ENCODE data around the gene TTLL8.
A peak's percentile ranks its signal among the peaks of the same experiment; 100 is the strongest.

Gene TTLL8

DNA sequence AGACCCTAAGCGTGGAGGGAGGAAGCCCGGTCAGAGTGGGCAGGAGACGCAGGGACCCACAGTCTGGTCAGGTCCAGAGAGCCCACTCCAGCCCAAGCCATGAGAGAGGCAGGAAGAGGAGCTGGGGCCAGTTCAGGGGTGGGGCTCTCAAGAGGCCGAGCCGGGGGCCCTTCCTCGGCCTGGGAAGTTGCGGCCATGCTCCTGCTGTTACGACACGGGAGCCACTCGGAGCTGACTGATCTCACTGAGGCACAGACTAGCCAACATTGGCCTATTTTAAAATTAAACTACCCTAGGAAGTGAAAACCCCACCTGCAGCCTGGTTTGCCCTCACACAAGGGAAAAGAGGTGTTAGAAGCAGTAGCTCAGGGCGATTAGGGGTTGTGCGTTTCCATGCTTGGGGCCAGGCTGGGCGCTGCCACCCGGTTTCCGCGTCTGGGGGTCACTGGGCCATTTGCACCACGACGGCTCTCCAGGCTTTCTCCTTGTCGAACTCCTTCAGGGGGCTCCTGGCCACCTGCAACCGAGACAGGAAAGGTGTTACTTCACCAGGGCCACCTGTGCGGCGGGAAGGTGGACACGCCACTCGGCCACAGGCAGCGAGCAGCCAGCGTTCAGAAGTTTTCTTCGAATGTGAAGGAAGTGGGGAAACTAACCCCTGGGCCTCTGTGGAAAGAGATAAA lies 3.2 kb upstream of the TTLL8 start:
- no peak for DNase-seq

DNA sequence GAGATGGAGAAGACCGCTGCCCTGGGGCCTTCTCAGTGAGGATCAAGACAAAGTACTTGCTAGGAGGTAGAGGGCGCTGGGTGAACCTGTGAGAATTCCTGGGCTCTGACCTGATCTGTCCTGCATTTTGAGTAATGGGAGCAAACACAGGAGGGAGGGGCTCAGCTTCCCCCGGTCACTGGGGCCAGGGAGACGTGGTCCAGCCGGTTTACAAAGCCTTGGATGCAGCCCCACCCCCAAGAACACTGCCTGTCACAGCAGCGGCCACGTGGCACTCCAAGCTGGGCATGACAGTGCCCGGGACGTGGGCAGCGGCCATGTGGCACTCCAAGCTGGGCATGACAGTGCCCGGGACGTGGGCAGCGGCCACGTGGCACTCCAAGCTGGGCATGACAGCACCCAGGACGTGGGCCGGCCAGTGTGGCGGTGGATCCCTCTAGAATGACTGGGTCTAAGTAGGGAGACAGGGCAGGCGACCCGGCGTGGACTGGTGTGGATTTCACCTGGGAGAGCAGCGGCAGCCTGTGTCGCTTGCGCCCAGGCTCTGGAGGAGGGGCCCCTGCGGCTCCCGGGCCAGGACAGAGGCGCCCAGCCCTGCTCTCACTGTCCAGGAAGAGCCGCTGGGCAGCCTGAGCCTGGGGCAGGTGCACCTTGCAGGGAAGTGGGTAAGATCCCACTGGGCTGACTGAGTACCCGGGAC lies 2.5 kb upstream of the TTLL8 start:
- DNase-seq, result no peak

DNA sequence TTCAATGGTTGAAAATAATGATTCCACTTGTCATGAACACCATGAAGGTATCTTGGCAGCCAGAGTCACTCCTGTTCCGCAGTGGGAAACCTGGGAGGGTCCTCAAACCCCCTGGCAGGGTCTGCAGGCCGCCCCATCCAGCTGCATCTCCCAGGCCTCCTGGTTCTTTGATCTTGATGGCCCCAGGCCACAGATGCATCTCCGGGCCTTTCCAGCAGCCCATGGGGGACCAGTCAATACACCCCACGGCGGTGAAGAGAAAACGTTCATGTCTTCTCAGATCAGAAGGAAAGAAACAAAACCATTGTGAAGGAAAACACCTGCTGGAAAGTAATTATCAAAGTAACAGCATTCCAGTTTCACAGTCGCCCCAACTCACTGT lies 1.8 kb upstream of the TTLL8 start:
- DNase-seq, result no peak

DNA sequence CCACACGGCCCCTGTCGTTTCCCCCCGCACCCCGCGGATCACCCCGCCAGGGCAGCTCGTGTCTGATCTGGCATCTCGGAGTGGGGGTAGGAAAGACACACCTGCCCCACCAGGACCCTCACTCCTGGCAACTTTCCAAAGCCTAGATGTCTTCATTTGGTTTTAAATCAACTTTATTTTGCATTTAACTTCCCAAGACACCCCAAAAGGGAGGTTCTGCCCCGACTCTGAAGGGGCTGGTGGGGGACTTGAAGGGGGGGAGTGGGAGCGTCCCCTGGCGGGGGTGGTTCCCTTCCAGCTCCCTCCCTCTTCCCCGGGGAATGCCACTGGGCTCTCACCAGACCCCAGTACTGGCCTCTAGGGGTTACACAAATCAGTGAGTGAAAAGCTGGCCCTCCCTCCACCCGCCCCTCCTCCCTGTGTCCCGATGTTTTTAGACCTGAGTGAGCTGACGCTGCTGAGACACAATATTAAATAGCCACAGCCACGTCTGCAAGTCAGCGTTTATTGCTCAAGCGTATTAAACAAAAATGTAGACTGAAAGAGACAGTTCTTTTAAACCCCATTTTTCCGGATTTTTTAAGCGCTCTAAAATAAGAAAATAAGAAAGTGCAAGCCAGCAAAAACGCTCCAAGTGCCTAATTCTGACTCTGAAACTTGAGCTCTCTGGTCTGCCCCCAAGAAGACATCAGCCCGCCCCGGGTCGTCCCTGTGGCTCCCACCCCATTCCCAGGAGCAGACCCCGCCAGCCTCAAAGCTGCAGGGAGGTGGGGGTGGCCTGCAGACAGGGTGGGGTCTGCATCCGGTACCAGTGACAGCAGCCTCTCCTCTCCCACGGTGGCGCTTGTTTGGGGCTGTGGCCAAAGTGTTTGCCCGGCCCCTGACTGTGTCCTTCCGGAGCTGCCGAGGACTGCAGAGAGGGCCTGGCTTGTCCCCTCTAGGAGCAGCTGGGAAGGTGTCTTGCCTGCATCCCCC lies 1.1 kb upstream of the TTLL8 start:
- peak; percentile 89 for DNase-seq

DNA sequence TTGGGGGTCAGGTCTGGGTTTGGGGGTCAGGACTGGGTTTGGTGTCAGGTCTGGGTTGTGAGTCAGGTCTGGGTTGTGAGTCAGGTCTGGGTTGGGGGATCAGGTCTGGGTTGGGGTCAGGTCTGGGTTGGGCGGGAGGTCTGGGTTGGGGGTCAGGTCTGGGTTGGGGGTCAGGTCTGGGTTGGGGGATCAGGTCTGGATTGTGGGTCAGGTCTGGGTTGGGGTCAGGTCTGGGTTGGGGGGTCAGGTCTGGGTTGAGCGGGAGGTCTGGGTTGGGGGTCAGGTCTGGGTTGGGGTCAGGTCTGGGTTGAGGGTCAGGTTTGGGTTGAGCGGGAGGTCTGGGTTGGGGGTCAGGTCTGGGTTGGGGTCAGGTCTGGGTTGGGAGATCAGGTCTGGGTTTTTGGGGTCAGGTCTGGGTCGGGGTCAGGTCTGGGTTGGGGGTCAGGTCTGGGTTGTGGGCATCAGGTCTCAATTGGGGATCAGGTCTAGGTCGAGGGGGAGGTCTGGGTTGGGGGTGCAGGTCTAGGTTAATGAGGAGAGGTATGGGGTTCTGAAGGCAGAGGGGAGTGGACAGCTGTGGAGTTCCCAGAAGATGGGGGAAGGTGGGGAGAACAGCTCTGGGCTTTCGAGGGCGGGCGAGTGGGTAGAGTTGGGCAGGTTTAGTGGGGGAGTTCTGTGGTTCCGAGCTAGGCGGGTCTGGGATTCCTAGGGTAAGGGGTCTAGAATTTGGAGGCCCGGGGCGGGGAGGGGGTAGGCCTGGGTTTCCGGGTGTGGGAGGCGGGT lies 629 bp downstream of the TTLL8 start:
- DNase-seq, result no peak

DNA sequence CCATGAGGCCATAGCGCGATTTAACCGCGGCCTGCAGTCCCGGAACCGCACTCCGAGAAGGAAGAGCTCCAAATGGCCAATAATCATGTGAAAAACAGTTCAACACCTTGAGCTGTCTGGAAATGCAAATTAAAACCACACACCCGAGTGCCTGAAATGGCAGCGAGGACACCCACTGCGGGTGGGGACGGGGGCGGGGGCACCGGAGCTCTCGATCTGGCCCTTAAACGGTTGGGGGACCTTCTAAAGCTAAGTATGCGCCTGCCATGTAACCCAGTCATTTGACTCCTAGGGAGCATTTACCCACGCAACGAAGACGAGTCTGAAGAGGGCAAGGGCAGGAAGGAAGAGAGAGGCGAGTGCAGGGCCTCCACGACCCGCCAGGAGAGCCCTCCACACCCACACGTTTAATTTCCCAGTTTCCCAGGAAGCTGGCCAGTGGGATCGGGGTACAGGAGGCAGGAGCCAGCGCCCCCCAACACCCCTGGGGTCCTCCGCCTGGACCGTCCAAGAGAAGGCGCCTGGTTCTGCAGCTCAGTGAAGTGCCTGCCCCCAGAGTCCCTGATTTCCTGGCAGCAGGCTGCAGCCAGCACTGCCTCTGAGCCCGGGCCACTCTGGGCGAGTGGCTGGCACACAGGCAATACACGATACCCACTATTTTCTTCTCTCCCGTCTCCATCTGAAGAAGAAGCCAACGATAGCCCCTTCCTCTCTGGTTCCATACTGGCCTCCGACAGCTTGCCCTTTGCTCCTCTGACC lies 1.7 kb downstream of the TTLL8 start:
- DNase-seq, result no peak

DNA sequence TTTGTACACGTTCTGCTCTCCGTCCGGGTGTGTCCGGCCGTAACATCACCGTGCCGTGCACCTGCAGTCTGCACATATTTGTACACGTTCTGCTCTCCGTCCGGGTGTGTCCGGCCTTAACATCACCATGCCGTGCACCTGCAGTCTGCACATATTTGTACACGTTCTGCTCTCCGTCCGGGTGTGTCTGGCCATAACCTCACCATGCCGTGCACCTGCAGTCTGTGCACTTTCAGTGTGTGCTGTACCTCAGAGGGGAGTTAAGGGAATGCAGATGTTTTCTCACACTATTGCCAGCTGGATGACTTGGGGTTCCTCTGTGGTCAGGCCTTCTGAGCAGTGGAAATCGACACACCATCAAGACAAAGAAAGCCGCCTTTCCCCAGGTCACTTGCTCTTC lies 4.2 kb downstream of the TTLL8 start:
- no peak for DNase-seq

DNA sequence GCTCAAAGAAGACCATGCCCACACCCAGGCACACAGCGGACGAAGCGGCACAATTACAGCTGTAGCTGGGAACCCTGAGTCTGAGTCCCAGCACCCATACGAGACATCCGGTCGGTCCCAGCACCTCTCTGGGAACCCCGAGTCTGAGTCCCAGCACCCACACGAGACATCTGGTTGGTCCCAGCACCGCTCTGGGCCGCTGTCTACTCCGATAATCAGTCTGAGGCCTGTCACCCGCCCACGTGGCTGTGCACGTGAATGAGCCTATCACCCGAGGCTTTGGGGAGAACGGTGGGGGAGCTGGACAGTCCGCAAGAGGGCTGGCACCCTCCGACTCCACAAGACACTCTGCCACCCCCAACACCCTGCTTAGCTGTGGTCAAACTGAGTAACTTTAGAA lies 6.2 kb downstream of the TTLL8 start:
- DNase-seq, result no peak

DNA sequence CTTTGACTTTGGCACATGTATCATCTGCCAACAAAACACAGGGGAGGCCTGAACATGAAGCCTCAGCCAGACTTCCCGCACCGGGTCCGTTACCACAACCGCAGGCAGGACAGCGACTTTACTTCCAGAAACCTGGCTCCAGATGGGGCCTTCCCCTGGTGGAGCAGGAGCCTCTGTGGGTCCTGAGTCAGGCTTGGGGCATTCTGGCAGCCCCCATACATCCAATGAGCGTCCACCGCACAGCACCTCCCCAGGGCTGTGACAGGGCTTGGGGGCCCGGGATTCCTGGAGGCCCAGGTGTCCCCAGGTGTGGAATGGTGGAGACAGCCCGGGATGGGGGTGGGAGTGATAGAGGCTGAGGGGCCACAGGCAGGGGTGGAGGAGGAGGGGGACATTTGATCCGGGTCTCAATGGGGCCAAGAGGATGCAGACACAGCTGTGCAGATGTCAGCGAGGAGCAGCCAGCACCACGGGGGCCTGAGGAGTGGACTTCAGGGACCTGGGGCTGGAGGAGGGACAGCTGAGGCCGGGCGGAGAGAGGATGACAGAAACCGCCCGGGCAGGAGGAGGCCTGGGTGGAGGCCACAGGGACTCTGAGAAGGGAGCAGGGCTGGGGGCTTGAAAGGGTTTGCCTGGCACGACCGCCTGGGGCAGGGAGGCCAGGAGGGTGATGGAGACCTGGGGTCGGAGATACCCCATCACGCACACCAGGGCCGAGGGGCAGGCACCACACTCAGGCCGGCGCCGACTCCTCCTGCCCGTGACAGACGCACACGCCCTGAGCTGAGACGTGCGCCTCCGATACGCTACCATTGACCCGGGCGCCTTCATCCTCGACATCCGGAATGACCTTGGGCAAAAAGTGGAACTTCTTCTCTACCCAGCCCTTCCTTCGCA lies 8.6 kb downstream of the TTLL8 start:
- DNase-seq, result no peak

DNA sequence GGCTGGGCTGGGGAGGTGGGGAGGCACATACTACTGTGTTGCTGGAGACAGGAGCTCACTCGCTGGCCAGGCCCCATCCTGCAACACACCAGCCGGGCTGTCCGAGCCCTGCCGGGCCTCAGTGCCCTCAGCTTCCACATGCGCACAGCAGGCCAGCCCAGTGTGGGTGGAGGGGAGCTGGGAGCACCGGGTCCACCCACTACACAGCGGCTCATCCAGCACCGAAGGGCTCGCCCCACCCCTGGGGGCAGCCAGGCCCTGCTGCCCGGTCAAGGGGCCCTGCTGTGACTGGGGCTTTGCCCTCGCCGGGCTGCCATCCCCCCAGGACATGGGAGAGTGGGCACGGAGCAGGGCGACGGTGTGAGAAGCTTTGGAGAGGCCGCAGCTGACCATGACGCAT lies 9.3 kb downstream of the TTLL8 start:
- DNase-seq, result no peak

DNA sequence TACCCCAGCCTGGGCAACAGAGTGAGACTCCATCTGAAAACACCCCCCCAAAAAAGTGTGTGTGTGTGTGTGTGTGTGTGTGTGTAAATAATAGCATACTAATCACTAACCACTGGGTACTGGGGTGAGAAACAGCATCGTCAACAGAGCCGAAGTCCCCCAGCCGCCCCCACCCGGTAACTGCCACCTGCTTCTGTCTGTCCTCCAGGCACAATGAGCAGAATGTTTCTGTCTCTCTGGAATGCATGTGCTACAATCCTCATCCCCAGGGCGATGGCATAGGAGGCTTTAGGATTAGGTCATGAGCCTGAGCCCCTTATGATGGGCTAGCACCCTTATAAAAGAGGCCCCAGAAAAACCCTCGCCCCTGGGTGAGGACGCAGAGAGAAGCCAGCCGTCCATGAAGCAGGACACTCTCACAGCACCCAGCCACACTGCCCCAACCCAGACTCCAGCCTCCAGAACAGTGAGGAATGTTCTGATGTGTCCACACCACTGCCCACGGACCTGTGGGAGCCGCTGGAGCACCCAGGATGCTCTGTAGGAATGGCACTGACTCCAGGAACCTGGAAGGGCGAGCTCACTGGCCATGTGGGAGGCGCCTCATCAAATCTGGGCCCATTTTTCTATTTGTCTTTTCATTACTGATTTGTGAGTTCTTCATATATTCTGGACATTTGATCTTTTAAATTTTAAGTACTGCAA lies 9.9 kb downstream of the TTLL8 start:
- no peak for DNase-seq

DNA sequence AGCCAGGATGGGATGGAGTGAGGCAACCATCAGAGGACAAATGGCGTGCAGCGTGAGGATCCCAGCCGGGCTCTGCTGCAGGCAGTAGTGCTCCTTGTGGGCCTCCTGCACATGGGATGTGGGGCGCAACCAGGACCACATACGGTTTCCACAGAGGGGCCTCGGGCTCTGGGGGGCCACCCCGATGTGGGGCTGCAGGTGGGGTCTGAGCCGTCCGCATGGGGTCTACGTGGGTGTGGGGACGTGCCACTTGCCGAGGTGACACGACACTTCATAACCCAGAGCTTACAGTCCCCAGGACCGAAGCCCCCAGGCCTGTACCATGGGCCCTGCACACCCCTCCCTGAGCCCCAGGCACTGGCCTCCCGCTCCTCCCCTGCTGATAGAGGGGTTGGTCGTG lies 10.8 kb downstream of the TTLL8 start:
- DNase-seq, result no peak

DNA sequence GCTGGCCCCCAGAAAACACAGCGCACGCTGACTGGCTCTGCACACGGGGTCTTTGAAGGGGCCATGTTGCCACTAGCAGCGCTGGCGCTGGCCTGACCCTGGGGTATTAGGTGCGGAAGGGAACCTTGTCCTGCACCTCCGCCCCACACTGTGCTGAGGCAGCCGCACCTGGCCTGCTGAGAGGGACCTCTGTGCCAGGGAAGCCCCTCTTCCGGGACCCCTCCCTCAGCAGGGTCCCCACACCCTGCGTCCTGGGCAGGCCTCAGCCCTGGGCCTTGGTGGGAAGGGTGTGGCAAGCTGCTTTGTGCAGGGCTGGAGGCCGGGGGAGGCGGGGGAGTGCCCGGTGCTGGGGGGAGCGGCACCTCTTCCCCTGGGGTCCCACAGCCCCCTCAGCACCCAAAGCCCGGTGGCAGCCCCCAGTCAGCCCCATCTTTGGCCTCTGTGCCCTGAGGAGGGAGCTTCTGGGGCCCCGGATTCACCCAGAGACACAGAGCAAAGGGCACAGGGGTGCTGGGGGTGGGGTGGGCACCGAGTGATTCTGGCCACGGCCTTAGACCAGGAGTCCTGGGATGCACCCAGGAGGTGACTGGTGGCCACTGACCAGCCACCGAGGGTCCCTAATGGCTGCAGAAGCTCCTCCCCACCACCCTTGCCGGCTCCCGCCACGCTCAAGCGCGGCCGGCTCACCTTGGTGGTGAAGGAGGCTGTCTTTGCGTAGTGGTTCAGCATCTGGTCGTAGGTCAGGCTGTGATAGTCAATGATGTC lies 11.4 kb downstream of the TTLL8 start:
- DNase-seq, result no peak

DNA sequence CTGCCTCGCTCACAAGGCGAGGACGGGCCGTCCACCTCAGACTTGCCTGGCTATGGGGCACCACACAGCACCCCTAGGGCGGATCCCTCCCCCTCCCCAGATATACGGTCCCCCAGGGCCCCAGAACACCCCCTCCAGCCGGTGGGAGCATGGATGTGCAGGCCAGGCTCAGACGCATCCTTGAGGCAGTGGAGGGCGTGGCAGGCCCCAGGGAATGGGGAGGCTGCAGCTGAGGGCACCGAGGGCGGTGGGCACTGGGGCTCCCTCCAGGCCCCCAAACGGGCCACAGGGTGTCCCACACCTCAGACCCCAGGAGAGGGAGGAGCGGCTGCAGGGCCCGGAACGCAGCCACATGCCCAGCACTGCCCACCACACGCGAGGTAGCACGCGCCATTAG lies 12.1 kb downstream of the TTLL8 start:
- DNase-seq, result no peak

DNA sequence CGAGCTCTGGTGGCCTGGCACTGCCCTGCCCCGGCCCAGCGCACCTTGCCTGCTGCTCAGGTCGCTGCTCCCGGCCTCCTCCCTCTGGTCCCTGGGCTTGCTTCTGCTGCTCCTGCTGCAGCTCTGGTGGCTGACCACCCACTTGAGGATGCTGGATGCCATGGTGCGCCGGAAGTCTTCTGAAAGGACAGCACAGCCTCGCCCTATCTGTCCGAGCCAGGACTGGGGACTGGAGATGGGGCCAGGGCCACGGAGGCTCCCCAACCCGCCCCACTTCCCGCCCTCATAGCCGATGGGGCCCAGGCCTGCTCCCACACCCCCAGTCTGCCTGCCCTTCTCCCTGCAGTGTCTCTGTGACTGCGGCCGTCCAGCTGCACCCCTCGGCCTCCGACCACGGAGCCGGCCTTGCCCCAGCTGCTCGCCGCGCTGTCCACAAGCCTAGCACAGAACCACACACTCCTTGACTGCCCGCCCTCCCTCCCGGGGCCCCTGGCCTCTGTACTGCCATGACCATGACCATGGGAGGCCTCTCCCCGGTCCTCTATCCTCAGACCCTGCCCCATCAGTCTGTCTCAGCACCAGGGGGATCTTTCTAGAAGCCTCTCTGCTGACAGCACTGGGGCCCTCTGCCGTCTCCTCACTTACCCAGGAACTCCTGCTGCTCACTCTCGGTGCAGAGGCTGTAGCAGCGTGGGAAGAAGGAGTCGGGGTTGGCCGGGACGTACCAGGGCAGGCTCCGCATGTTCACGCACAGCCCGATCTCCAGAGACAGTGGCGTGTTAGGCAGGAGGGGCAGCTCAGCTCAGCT lies 12.7 kb downstream of the TTLL8 start:
- DNase-seq, result no peak

DNA sequence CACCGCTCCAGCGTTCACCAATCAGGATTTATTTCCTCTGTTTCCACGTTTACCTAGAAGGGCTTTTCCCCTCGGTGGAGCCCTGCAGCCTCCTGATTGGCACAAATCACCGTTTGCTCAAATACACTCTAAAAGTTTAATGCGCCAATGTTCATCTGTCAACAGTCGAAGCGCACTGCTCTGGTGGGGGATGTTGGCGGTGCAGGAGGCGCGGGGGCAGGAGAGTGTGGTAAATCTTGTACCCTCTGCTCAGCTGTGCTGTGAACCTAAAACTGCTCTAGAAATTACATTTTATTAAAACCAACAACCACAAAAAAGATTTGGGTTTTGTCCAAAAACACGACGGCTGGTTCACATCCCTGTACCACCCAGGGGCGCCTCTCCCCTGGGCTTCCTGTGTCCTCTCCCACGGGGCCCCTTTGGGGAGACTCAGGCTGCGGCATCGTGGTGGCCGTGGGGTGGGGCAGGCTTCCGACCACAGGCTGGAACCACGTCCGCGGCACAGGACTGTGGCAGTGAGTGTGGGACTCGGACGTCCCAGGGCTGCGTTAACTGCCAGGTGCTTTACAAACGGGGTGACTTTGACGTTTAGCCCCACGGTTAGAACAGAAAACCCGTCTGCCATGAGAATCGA lies 13.5 kb downstream of the TTLL8 start:
- no peak for DNase-seq

DNA sequence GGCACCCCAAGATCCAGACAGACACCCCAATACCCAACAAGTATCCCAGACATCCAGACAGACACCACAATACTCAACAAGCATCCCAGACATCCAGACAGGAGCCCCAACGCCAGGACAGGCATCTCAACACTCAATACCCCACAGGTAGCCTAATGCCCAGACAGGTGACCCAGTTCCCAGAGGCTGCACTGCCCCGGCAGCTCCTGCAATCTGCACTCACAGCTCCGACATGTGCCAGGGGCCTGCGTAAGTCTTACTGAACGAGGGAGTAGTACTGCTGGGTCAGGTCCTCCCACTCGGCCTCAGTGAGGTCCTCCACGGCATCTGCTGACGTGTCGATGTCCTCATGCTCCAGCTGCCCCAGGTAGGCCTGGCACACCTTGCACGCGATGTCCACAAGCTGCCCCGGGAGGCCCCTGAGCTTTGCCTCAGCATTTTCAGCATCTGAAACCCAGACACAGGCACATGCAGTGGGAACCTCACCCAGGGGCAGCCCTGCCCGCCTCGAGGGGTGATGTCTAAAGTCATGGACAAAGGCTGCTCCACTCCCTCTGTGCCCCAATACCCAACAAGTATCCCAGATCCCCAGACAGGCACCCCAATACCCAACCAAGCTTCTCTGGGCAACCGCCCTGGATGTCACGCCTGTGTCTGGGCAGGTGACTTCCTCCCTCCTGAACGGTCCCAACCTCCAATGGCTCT lies 16.6 kb downstream of the TTLL8 start:
- no peak for DNase-seq

DNA sequence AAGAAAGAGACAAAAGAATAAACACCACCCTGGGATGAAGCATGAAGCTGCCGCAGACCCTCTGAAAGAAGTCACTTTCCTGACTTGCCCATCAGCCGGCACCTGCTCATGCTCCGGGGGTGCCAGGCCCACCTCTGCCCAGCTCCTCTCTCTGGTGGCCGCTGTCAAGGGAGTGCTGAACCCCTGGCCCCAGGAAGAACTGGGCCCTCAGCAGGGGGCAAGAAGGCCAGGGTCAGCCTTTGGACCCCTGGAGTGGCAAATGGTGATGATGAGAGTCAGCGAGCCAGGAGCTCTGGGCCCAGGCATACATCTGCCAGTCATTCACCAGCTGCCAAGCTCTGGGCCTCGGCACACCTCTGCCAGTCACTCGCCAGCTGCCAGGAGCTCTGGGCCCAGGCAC lies 17.4 kb downstream of the TTLL8 start:
- DNase-seq, result no peak

All from 8988T (cell line).